Glomerular endothelial cell (primary cell): ENCODE measurements around the gene SIDT2. TPM values are rescaled to one million over a fixed set of nuclear protein-coding genes. Genes with fewer than 3 reads are reported as not detected.
A peak's percentile ranks its signal among the peaks of the same experiment; 100 is the strongest.

Source experiments
- DNase-seq: peaks from one replicate; pipeline ENCODE4 v3.0.0-alpha.2; 2011; ENCODE audit warnings: low read depth, low spot score; ENCODE audit errors: extremely low read depth
- total RNA-seq: library from RNA; depleted of rRNA; stranded (reverse); fragments of >200 nt; gene quantifications from 2 replicates; pipeline ENCODE4 v1.2.3, GENCODE V29; 2015

The SIDT2 gene
- total RNA-seq, 1 donor from 2014 or later, result 21.5 TPM

DNA sequence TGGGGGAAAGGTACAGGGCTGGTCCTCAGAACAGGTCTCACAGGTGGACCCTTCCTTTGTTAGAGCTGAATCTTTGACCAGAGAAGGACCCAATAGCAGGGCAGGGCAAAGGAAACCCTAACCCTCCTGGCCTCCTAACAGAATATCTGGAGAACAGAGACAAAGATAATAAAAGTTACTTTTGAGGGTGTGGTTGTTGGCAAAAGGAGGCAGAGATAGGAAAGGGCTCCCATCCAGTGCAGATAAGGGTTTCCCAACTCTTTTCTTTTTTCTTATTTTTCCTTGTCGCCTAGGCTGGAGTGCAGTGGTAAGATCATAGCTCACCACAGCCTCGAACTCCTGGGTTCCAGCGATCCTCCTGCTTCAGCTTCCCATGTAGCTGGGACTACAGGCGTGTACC lies 41.5 kb downstream of the SIDT2 start:
- no peak for DNase-seq

DNA sequence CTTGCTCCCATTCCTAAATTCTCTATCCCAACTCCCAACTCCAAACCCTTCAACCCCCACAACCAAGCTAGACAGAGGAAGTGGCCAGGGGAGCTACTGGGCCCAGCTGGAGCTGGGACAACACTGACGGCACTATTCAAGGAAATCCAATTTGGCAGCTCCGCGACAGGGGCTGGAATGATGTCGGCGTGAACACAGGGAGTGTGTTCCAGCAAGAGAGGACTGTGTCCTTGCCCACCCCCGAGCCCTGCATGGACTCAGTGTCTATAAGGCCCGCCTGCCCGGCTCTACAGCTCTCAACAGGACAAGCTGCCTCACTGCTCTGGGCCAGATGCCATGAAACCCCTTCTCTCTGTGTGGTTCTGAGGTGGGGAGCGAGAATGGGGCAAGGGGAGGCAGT lies 42.0 kb downstream of the SIDT2 start:
- no peak for DNase-seq

- no peak for DNase-seq
Observed at GRCh38 chr11:117220999-117221774, 42.6 kb downstream of the SIDT2 start.

GRCh38 chr11:117221775-117222517 lies 43.4 kb downstream of the SIDT2 start:
- no peak for DNase-seq

DNA sequence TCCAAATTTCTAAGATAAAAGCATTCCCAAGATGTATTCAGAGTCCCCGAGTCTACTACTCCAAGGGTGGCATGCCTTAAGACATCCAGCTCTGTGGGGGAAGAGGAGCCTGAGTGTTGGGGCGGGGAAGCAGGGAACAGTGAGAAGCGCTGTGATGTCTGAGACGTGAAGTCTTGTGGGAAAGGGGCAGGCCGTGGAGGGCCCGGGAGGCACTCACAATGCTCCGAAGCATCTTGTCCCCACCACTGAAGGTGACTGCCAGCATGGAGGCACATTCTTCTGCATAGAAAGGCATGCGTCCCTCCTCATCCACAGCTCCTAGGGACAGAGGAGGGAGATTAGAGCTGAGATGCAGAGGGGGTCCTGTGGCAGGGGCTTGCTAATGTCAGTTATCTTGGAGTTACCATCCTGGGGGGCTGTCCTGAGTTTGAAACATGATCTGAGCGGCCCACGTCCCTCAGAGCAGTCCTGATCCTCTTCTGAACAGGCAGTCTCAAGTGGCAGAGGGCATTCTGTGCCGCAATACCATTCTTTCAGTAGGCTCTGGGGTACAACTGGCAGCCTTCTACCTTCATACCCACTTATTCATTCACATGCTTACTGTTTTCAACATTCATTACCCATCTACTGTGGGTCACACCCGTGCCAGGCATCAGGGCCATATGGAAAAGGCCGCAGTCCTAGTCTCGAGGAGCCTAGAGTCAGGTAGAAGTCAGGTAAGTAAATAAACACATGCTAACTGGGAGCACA lies 44.6 kb downstream of the SIDT2 start:
- DNase-seq, result no peak

GRCh38 chr11:117223741-117224689 lies 45.5 kb downstream of the SIDT2 start:
- no peak for DNase-seq

- no peak for DNase-seq
Observed at GRCh38 chr11:117225553-117226170, 47.1 kb downstream of the SIDT2 start.

DNA sequence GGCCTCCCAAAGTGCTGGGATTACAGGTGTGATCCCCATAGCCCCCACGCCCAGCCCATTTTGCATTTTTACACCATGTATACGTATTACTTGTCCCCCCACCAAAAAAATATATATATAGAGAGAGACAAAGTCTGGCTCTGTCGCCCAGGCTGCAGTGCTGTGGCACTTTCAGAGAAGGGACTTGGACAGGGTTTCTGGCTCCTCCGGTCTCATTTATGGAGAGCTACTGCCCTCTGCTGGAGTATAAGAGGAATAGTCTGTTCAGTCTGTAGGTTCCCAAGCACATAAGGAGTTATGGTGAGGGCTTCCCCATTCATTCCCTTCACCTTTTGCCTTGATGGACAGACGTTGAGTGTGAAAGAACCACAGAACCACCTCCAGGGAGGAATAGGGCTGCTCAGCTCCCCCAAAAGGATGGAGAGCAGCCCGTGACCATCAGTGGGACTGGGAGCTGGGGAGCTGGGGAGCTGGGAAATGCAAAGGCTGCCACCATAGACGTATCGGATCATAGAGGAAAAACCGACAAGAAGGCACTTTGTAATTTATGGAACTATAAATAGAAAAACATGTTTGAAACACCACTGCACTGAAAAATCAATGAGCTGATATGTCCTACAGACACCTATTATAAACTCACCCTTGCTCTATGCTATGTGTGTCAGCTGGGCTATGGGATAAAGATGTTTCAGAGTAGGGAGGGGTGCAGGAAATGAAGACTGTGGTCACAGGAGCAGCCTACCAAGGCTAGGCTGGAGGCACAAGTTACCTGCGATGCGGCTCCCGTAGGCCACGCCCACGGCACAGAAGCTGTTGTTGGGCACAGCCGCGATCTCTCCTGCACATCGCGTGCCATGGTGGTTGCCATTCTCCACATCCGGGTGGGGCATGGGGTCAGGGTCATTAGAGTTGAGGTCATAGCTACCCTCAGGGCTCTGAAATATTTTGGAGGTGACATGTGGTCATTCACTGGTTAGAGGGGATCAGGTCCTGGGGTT lies 48.1 kb downstream of the SIDT2 start:
- DNase-seq, result peak; percentile 50

- no peak for DNase-seq
Observed at GRCh38 chr11:117228091-117228490, 49.5 kb downstream of the SIDT2 start.

DNA sequence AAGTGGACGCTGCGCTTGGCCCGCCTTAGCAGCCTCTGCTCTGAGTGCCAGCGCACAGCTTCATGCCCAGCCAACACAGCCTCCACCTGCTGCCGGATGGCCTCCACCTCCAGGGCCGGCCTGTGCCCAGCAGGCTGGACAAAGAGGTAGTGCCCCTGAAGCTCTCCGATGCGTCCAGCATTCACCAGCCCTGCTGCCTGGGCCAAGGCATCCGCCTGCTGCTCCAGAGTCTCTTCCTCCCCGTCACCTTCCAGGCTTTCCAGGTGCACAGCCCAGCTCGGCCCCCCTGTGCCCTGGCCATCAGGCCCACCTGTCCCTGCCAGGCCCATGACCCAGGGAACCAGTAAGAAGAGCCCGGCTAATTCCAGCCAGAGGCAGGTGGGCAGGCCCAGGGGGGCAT lies 50.9 kb downstream of the SIDT2 start:
- DNase-seq, result no peak

DNA sequence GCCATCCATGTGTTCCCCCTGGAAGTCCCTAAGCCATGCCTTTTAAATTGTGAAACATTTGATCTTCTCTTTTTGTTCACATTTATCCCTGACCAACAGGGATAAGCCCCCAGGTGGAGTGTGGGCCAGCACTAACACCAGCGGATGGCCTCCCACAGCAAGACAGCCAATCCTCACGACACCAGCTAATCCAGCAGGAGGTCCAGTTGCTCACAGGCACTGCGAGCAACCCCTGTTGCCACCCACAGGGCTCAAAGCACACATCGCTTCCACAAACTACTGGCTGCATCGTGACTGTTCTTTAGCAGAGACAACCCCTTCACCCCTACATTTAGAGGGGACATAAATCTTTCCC lies 51.4 kb downstream of the SIDT2 start:
- DNase-seq, result no peak

DNA sequence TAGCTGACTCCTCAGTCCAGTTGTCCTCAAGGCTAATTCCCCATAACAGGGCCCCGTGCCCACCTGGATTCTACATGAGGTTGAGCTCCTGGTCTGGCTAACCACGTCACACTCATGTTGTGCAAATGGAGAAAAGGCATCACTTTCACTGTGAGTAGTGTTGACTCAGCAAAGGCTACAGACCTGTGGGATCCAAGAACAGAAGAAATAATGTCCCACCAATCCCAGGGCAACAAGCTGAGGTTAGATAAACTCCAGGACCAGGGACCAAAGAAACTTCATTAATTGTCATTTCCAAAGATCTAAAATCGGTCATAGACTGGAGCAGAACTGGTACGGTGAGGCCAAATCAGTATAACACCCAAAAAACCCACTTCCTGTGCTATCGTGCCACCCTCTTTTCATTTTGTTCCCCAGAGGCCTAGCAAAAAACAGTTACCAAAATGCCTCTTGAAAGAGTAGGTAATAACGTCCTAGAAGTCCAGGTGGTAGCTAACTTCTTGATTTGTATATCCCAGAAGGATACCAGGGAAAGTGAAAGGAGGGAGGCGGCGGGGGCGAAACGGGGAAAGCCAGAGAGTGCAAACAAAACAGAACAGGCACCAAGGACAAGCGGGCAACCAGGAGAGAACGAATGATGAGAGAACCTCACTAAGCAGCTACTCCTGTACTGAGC lies 51.9 kb downstream of the SIDT2 start:
- DNase-seq, result no peak

- no peak for DNase-seq
Observed at GRCh38 chr11:117230999-117231841, 52.7 kb downstream of the SIDT2 start.

GRCh38 chr11:117231842-117232091 lies 53.2 kb downstream of the SIDT2 start, which contains the start of gene PCSK7:
Gene PCSK7, minus strand, starts transcription at chr11:117232073. Its CDS starts 2,229 bp downstream, at chr11:117229844.
- no peak for DNase-seq

GRCh38 chr11:117232092-117232878 lies 53.7 kb downstream of the SIDT2 start, which contains the start of gene RNF214:
Gene RNF214, plus strand, starts transcription at chr11:117232671. Its CDS starts 1,602 bp downstream, at chr11:117234273.
- DNase-seq, result no peak

- DNase-seq, result no peak
Observed at GRCh38 chr11:117232911-117233409, 54.4 kb downstream of the SIDT2 start.
